Right renal pelvis (tissue), 4 donors: Measurements from ENCODE around the gene MVD. TPM values are rescaled to one million over a fixed set of nuclear protein-coding genes. Genes with fewer than 3 reads are reported as not detected.

ENCODE experiments used
- DNase-seq, 4 donors: peaks; one replicate each; pipeline ENCODE4 v3.0.0-alpha.2; 2013; ENCODE audit warnings: low read depth in 4 of 4, low spot score in 3 of 4, missing footprints in 1 of 4
- polyA plus RNA-seq, 4 donors: library from polyadenylated mRNA; unstranded; fragments of 120-200 nt; gene quantifications; one replicate each; pipeline ENCODE4 v1.2.1, GENCODE V29; 2013; ENCODE audit not compliant: insufficient read length in 4 of 4

Gene MVD
- polyA plus RNA-seq, 4 donors = 25.4 to 40.6 (median 27.4) TPM

DNA sequence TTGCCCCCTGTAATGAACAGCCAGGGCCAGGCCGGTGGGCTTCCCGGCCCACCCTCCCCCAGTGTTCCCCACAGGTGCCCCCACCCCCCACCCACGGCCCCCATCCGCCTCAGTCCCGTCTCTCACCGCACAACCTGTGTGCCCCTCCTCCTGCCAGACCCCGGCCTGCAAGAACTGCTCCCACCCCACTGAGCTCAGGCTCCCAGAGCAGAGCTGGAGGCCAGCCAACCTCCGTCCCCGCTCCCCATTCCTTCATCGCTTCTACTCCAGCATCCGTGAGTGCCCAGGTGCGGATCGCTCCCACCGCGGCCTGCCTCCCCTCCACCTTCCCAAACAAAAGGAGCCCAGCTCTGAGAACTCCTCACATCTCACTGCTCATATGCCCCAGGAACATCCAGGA lies 4.2 kb downstream of the MVD start:
- DNase-seq = no peak

DNA sequence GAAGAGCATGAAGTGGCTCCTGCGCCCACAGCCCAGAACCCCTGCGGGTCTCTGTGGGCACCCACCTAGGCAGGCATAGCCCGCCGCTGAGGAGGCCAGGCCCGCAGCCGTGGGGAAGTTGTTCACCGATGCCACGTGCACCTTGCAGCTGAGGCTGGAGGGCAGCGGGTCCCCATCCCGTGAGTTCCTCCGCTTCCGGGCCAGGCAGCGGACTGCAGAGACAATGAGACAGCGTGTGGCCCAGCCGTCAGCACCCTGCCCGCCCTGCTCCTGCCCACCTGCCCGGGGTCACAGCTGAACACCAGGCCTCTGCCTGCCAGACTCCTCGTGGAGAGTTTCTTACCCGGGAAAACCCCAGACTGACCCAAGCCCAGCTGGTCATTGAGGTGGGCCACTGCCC lies 5.5 kb downstream of the MVD start:
- no peak for DNase-seq

DNA sequence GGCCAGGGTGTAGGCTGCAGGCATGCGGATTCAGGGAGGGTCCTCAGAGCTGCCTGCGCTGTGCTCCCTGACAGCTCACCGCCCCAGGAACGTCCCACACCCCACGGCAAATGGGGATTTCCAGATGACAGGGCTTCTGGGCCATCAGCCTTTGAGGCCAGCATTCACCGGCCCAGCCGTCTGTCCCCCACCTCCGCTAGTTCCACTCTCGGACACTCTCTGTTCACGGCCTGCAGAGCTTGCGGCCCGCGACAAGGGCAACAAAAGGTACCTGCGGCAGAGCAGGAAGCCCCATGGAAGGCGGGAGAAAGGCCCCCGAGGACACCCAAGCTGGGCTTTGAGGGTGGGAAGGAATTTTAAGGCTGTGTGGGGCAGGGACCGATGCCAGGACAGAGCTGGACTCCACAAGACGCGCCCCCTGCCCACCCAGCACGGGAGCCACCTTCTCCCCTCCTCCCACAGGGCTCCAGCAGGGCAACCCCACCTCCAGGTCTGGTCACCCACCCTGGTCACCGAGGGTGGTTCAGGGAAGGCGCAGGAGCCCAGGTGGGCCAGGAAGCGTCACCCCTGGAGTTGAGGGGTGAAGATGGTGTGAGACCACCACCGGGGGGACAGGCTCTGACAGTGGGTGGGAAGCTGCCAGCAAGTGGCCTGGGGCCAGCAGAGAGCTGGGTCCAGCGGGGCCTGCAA lies 6.5 kb downstream of the MVD start:
- DNase-seq = no peak

DNA sequence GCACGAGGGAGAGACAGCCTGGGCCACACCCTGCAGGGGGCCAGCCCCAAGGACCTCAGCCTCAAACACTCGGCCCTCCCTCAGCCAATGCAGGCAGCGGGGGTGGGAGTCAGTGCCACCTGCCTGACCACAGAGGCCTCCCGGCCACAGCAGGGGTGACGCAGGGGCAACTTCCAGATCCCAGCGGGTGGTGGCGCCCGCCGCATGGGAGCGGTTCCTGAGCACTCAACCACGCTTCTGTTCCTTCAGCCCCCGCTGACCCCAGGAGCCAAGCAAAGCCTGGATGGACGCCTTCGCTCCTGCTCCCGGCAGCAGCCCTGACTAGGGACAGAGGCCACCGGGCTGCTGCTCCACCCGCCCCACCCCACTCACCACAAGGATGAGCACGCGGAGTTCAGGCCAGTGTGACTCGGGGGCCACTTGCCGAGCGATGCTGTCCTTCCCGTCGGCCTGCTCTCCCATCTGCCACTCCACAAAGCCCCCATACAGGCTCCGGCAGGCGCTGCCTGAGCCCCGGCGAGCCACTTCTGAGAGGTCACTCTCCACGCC lies 7.1 kb downstream of the MVD start:
- DNase-seq = no peak

DNA sequence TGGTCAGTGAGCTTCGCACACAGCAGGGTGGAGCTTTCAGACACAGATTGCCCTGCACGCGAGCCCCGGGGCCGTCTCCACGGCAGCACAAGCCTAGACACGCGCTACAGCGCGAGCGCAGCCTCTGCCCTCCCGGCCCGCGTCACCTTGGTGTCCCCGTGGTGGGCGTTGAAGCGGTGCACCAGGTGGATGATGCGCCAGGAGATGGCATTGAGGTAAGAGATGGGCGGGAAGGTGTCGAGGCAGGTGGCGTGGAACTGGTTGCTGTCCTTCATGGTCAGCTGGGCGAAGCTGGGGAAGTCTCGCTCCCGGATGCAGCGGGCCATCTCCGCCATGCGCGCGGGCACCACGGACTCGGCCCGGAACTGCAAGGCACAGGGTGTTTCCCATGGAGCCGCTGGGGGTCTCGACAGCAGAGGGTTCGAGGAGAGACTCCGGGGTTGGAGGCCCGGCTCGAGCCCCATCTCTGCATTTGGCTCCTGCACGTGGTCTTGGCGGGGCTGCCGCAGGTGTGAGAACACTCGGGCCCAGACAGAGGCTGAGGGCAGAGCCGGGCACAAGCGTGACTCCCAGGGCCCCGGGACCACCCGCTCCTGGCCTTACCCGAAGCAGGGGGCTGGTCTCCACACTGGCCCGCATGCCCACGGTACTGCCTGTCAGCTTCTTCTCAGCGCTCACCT lies 7.7 kb downstream of the MVD start:
- no peak for DNase-seq

DNA sequence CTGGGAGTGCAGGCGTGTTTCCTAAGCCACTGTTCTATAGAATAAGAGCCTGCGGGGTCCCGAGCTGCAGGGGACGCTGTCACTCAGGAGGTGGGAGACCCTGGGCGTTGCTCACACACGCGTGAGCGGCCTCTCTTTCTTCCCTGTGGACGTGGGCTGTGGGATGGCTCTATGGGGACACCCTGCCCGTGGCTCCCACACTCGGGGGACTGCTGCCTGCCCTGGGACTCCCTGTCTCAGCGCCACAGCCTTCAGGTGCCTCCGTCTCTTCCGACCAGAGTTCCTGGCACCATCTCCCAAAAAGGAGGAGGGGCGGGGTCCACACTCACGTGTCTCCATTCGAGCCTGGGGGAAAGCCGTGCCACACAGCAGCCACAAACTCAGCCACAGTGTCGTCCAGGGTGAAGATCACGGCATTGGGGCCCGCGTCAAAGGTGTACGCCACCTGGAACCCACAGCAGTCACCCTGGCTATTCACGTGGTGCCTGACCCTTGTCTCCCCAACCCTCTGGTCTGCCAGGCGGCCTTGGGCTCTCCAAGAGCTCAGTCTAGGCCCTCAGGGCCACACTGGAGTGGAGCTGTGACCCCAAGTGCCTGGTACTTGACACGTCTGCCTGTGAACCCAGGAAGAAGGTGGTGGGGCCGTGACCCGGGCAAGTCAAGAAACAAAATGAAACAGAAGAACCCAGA lies 8.4 kb downstream of the MVD start:
- no peak for DNase-seq

DNA sequence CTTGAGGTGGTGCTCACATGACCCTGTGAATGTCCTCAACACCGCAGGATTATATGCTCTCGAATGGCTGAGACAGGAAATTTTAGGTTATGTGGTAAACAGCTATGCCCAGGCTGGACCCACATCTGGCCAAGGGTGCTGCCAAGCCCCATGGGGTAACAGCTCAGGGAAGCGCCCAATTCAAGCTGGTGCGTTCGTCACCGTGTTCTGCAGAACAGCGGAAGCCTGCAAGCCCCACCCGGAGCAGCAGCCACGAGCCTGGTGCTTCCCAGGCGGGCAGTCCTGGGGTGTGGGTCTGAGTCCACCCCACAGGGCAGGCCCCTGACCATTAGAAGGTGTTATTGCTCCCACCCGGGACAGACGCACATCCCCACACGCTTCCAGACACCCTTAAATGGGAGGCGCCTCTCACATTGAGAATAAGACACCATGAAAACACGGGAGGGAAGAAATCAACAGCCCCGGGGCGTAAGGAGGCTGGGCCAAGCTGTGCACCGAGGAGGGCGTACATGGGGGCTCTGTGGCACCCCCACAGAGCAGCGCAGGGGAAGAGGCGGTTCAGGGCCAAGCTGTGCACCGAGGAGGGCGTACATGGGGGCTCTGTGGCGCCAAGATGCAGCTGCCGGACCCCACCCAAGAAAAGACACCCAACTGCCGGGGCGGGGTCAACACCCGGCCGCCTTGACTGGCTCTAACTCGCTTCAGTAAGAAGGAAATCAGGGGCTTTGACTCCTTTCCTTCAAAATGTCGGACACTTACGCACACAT lies 9.1 kb downstream of the MVD start:
- no peak for DNase-seq

DNA sequence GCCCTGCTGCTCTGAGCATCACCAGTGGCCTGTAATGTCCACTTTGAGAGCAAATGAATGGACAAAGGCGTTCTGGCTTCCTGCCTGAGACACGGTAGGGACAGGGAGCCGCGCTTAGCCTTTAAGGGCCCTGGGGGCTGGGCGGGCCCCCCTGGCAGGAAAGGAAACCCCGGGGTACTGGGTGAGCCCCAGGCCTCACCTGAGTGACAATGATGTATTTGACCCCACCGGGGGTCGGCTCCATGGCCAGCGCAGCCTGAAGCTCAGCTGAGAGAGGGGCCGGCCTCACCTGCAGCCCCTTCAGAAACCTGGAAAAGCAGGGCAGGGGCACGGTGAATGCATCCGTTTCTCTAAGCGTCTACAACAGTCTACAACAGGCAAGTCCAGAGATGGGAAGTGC lies 9.8 kb downstream of the MVD start:
- no peak for DNase-seq

DNA sequence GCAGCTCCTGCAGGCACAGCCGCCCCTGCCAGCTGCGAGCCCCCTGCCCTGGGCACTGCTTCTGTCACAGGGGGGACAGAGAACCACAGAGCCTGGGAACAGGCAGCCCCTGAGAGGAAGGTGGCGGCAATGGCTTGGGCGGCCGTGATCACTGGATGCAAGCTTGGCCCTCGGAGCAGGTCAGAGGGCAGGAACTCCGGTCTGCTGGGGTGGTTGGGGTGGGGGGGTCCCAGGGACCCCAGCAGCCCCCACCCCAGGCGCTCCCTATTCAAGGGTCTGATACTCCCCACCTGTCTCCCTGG lies 10.2 kb downstream of the MVD start:
- no peak for DNase-seq

DNA sequence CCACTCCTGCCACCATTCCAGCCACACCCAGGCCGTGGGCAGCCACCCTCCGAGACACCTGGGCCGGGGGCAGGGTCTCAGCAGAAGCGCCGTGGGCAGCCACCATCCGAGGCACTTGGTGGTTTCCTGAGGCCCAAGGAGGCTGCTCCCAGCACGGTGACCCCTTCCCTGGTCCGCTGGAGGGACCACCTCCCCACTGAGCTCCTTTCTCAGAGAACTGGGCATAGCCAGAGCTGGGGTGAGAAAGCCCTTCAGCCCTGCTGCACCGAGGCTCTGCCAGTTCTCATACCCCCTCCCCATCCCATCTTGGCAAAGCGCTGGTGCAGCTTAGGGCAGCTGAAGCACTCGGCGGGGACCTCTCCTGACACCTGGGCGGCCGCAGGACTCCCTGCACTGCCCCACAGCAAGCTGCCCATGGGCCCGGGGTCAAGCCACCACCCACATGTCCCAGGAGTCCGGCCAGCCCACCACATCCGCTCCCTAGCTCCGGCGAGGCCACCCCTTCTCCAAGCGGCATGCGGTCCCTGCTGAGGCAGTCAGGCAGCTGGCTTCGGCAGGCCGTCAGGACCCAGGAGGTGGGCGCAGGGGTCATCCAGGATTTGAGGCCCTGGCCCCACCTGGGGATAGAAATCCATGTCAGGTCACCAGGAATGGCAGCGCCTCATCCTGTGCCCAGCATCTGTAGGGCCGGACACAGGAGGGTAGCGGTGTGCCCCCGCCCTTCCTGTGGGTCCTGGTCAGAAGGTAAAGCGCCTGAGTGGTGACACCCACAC lies 10.7 kb downstream of the MVD start:
- DNase-seq = no peak

DNA sequence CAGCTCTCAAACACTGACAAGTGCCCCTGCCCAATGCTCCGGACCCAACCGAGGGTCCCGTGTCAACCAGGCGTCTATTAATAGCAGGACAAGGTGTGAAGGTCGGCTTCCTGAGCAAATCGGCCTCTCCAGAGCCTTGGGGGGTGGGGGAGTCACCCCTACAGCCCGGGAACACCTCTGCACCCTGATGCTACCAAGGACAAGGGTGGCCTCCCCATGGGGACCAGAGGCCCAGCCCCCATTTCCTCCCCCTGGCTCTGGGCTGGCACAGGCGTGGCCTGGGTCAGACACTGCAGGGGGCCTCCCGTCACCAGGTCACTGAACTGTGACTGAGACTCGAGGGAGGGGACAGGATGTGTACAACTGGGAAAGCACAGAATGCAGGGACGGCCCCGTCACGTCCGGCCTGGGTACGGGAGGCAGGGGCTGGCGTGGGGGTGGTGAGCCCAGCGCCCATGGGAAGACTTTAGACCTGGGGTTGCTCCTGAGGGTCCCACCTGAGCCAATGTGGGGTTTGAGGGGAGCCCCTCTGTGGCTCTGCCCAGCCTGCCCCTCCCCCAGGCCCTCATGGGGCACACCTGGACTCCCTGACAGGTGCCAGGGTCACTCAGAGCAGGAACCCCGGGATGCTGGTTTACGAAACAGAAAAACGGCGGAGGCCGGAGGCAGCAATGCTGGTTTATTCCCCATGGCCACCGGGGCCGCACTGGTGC lies 11.5 kb downstream of the MVD start:
- peak in 3 of 4 donors; percentile 72 to 74 (median 74) for DNase-seq

DNA sequence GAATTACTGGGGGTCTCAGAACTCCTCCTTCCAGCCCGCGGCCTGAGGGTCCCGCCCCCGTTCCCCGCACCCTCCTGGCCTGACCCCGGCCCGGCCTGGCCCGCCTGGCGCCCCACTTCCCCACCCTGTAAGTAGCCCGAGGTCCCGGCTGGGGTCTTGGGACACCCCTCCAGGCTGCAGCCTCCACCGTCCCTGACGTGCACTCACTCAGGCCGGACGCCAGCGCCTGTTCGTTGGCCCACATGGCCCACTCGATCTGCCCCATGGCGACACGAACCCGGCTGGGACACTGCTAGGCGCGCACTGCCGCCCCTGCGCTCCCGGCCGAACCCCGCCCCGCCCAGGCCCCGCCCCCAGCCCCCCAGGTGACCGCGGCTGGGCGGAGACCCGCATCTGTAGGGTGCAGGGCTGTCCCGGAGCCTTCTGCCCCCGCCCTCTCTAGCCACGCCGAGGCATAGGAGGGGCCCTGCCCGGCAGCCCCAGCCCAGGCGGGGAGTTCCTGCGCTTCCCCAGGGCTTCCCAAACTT lies 12.1 kb downstream of the MVD start, which contains the start of gene CYBA:
TSS of gene CYBA (minus strand) at position 305 of the 527 bp plus-strand sequence. CDS start at position 265, 40 bp downstream.
- DNase-seq = no peak

DNA sequence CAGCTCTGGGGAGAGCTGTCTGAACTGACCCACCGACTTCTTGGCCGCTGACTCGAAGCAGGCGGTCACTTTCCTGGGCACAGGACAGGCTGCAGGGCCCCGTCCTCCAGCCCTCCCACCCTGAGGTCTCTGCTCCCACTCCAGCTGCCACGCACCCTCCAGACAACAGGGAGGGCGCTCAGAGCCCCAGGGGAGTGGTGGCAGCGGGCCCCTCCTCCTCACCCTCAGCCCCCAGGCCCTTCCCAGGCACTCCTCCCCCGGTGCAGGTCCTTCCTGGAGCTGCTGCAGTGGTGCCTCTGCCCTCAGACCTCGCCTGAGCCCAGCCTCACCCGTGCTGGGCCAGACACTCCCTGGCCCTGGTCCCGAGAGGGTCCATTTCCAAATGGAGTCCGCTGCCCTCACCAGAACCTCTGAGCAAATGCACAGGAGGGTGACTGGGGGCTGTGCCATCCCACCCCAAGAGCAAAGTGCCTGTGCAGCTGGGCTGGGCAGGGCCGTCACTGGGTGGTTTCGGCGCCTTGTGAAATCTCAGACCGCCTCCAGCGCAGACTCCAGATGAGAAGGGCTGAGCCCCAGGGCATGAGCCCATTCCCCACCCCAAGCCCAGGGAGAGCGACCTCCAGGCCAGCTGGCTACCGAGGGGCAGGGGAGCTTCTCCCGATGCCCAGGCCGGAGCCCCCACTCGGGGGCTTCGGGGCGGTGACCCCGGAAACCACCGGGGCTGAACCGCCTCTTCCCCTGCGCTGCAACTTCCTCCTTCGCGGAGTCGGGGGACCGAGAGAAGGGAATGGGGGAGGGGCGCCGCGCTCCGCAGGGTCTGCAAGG lies 12.8 kb downstream of the MVD start:
- no peak for DNase-seq

DNA sequence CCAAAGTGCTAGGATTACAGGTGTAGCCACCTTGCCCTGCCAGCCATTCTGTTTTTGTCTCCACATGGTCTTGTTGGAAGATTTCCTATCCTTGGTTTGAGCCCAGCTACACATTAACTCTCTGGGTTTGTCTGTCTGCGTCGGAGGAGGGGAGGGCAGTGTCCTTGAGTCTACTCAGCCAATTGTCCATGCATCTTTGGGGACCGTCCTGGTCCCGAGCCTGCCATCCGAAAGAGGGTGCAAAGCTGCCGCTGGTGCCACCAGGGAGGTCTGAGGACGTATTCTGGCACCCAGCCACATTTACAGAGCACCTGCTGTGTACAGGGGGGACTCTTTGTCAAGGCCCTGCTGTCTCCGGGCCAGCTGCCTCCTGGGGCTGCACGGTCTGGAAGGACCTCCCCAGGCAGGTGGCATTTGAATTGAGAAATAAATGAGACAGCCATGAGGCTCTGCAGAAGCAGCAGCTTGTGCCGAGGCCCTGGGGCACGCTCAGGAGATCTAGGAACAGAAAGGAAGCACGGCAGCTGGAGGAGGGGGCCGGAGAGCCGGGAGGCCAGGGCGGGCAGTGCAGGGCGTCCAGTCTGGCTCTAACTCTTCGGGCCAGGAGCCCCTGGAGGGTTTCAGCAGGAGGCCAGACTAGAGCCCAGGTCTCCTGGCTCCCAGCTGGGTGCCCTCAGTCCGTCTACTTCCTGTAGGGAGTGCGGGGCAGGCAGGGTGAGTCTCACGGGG lies 13.5 kb downstream of the MVD start:
- no peak for DNase-seq

DNA sequence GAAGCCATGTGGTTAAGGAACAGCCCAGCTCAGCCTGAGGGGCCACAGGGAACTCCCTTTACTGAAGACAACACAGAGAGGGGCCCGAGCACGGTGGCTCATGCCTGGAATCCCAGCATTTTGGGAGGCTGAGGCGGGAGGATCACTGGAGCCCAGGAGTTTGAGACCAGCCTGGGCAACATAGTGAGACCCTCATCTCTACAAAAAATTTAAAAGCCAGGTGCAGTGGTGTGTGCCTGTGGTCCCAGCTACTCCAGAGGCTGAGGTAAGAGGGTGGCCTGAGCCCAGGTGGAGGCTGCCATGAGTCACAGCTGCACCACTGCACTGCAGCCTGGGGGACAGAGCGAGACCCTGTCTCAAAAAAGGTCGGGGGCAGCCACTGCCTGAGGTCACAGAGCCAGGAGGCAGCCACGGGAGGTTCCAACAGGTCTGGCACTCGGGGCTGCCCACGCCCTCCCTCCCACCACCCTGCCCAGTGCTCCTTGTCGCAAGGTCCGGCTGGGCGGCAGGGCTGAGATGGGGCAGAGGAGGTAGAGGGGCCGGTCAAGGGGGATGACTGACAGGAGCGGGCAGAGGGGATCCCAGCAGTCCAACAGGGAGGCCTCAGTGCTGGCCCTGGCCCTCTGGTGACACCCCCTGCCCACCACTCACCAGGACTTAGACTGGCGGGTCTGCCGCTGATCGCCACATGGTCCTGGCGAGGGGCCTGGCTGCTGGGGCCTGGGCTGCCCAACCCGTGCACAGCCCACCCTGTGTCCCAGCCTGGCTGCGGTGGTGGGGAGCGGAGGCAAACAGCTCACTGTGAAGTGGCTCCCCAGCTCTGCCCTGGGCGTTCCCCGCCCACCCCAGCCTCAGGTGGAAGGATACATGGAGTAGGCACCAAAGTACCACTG lies 15.5 kb downstream of the MVD start:
- DNase-seq = no peak

DNA sequence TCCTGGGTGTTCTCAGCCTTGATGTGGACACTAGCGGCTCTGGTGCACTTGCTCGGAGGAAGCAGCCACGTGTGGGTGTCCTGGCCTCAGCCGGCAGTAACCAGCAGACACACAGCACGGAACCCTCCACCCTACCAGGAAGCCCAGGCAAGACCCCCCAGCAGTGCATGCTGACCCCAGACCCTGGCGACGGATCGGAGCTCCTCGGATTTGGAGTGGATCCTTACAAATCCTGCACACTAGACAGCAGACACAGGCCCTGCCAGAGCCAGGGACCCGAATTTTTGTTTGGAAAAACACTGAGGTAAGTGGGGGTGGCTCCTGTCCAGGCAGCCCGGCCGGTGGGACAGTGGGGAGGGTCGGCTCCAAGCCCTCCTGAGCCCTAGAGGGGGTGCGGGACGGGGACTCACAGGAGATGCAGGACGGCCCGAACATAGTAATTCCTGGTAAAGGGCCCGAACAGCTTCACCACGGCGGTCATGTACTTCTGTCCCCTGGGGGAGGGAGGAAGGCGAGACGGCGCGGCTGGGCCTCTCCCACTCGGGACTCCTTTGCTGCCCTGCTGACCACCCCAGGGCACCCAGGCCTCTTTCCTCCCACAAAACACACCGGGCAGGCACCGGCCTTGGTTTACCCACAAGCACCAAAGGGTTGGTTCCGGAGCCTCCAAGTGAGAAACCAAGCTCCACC lies 16.4 kb downstream of the MVD start:
- no peak for DNase-seq
